A549 (cell line): ENCODE measurements around the gene NMNAT2.

ENCODE experiments used
- EP300 ChIP-seq, 2 experiments: fragments of >200 bp; sonication (Bioruptor Twin); formaldehyde crosslinking; IDR thresholded peaks; 2 replicates in 1 of 2; 3 replicates in 1 of 2; pipeline ENCODE4 v1.6.1; 2016 to 2017
- POLR2A ChIP-seq: IDR thresholded peaks from 2 replicates; pipeline ENCODE4 v1.6.1; 2012; ENCODE audit warnings: mild to moderate bottlenecking, low read length
- TF ChIP-seq, protein P1 (sequence below): fragments of >200 bp; sonication (Bioruptor Twin); formaldehyde crosslinking; IDR thresholded peaks from 3 replicates; pipeline ENCODE4 v1.5.1; 2016

DNA sequence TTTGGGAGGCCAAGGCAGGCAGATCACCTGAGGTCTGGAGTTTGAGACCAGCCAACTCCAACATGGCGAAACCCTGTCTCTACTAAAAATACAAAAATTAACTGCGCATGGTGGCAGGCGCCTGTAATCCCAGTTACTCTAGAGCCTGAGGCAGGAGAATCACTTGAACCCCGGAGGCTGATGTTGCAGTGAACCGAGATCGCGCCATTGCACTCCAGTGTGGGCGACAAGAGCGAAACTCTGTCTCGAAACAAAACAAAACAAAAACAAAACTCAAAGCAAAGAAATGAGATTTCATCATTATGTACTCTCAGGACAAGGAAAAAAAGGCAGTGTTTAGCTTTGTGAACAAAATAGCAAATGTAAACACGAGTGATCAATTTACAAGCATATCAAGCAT, 171.1 kb downstream of the NMNAT2 start:
- TF ChIP-seq, protein P1, sequence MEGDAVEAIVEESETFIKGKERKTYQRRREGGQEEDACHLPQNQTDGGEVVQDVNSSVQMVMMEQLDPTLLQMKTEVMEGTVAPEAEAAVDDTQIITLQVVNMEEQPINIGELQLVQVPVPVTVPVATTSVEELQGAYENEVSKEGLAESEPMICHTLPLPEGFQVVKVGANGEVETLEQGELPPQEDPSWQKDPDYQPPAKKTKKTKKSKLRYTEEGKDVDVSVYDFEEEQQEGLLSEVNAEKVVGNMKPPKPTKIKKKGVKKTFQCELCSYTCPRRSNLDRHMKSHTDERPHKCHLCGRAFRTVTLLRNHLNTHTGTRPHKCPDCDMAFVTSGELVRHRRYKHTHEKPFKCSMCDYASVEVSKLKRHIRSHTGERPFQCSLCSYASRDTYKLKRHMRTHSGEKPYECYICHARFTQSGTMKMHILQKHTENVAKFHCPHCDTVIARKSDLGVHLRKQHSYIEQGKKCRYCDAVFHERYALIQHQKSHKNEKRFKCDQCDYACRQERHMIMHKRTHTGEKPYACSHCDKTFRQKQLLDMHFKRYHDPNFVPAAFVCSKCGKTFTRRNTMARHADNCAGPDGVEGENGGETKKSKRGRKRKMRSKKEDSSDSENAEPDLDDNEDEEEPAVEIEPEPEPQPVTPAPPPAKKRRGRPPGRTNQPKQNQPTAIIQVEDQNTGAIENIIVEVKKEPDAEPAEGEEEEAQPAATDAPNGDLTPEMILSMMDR: no peak
- TF ChIP-seq POLR2A: no peak
- no peak for TF ChIP-seq EP300 (IDR thresholded peaks at IDR 0.05)
